Liver (tissue), 9 donors: ENCODE results near the gene NEK1. TPM values are rescaled to one million over a fixed set of nuclear protein-coding genes. Genes with fewer than 3 reads are reported as not detected.

Experiments
- DNase-seq: peaks from one replicate; pipeline ENCODE4 v3.0.0-alpha.2; 2017; ENCODE audit warnings: low spot score
- H3K27ac ChIP-seq, 2 donors: one replicate each; pipeline ENCODE4 v1.7.0; 2013; ENCODE audit warnings: inconsistent platforms in 2 of 2, low read length in 2 of 2, control low read depth in 1 of 2, low read depth in 1 of 2, mild to moderate bottlenecking in 1 of 2
- H3K27me3 ChIP-seq, 4 donors: one replicate each; pipeline versions ENCODE4 v1.6.1 to v1.7.0; 2013; ENCODE audit warnings: low read length in 3 of 4, inconsistent platforms in 1 of 4, mild to moderate bottlenecking in 1 of 4, moderate library complexity in 1 of 4; ENCODE audit not compliant: control insufficient read depth in 4 of 4, insufficient read depth in 4 of 4
- H3K36me3 ChIP-seq, 4 donors: one replicate each; pipeline versions ENCODE4 v1.6.1 to v1.7.0; 2013; ENCODE audit warnings: low read length in 3 of 4, mild to moderate bottlenecking in 3 of 4, low read depth in 1 of 4, moderate library complexity in 1 of 4; ENCODE audit not compliant: control insufficient read depth in 4 of 4, insufficient read depth in 3 of 4
- H3K4me1 ChIP-seq, 4 donors: one replicate each; pipeline versions ENCODE4 v1.6.1 to v1.7.0; 2013; ENCODE audit warnings: low read length in 3 of 4, mild to moderate bottlenecking in 3 of 4, moderate library complexity in 1 of 4; ENCODE audit not compliant: control insufficient read depth in 4 of 4, insufficient read depth in 4 of 4
- H3K4me3 ChIP-seq, 3 donors: one replicate each; pipeline versions ENCODE4 v1.6.1 to v1.7.0; 2013; ENCODE audit warnings: low read length in 3 of 3, control low read depth in 1 of 3, low read depth in 1 of 3, mild to moderate bottlenecking in 1 of 3
- H3K9ac ChIP-seq, 2 donors: one replicate each; pipeline ENCODE4 v1.7.0; 2013; ENCODE audit warnings: low read length in 2 of 2, mild to moderate bottlenecking in 2 of 2, moderate library complexity in 2 of 2, control low read depth in 1 of 2, low read depth in 1 of 2
- H3K9me3 ChIP-seq, 4 donors: one replicate each; pipeline versions ENCODE4 v1.6.1 to v1.7.0; 2013; ENCODE audit warnings: low read length in 3 of 4; ENCODE audit not compliant: control insufficient read depth in 4 of 4
- EGR1 ChIP-seq, 2 donors: IDR thresholded peaks; 2 replicates each; pipeline ENCODE4 v1.6.1; 2016 to 2018; ENCODE audit warnings: antibody characterized with exemption in 2 of 2, low read depth in 2 of 2
- FOXA1 ChIP-seq: IDR thresholded peaks from 2 replicates; pipeline ENCODE4 v1.6.1; 2016; ENCODE audit warnings: antibody characterized with exemption
- FOXA2 ChIP-seq: IDR thresholded peaks from 2 replicates; pipeline ENCODE4 v1.6.1; 2016; ENCODE audit warnings: antibody characterized with exemption
- GABPA ChIP-seq, 2 donors: IDR thresholded peaks in 1 of 2; conservative IDR thresholded peaks in 1 of 2; 2 replicates each; pipeline ENCODE4 v1.6.1; 2016; ENCODE audit warnings: antibody characterized with exemption in 2 of 2, mild to moderate bottlenecking in 1 of 2, moderate library complexity in 1 of 2
- HNF4G ChIP-seq: IDR thresholded peaks from 2 replicates; pipeline ENCODE4 v1.6.1; 2016; ENCODE audit warnings: antibody characterized with exemption
- JUND ChIP-seq, 2 donors: IDR thresholded peaks; 2 replicates each; pipeline ENCODE4 v1.6.1; 2016; ENCODE audit warnings: antibody characterized with exemption in 2 of 2
- NR2F2 ChIP-seq: IDR thresholded peaks from 2 replicates; pipeline ENCODE4 v1.6.1; 2016; ENCODE audit warnings: antibody characterized with exemption
- RAD21 ChIP-seq, 2 donors: IDR thresholded peaks; 2 replicates each; pipeline ENCODE4 v1.6.1; 2016; ENCODE audit warnings: antibody characterized with exemption in 2 of 2, mild to moderate bottlenecking in 2 of 2
- SP1 ChIP-seq: IDR thresholded peaks from 2 replicates; pipeline ENCODE4 v1.6.1; 2018; ENCODE audit warnings: antibody characterized with exemption, mild to moderate bottlenecking
- TAF1 ChIP-seq: conservative IDR thresholded peaks from 2 replicates; pipeline ENCODE4 v1.6.1; 2016; ENCODE audit warnings: antibody characterized with exemption, mild to moderate bottlenecking
- YY1 ChIP-seq: IDR thresholded peaks from 2 replicates; pipeline ENCODE4 v1.6.1; 2016; ENCODE audit warnings: antibody characterized with exemption, mild to moderate bottlenecking
- whole genome bisulfite sequencing: extraction: QIAGEN DNeasy Blood & Tissue Kit; methylation state at CpG from one replicate; pipeline ENCODE4 v1.1.7; 2013; 5-methylcytosine and 5-hydroxymethylcytosine counted together
- polyA plus RNA-seq, 2 donors: library from polyadenylated mRNA; stranded (reverse) in 1 of 2; unstranded in 1 of 2; fragments of 200-250 nt in 1 of 2; fragments of >200 nt in 1 of 2; fragmentation: Nextera tagmentation in 1 of 2; extraction: Ambion mirVana in 1 of 2; gene quantifications; one replicate each; pipeline versions ENCODE4 v1.2.1 to v1.2.3, GENCODE V29; 2013 to 2015
- total RNA-seq, 2 donors: library from RNA; depleted of rRNA; stranded (reverse); fragments of >200 nt; gene quantifications; one replicate each; pipeline ENCODE4 v1.2.3, GENCODE V29; 2014
- TF ChIP-seq, protein P1 (sequence below): IDR thresholded peaks from 2 replicates; pipeline ENCODE4 v1.6.1; 2016; ENCODE audit warnings: antibody characterized with exemption
- TF ChIP-seq, protein P2 (sequence below): fragments of 150-350 bp; IDR thresholded peaks from 2 replicates; pipeline ENCODE4 v1.5.1; 2017; ENCODE audit warnings: improper control_type of control experiment, low read depth, low read length; ENCODE audit not compliant: missing input control
- TF ChIP-seq, protein P3 (sequence below): IDR thresholded peaks from 2 replicates; pipeline ENCODE4 v1.6.1; 2016; ENCODE audit warnings: antibody characterized with exemption
- donor health status: healthy.
- donor health status: healthy.
- donor health status: healthy.
- donor health status: healthy.
- donor health status: healthy.

Gene NEK1
- total and polyA plus RNA-seq, 4 donors, result 1.8 to 10.2 (median 5.3) TPM

DNA sequence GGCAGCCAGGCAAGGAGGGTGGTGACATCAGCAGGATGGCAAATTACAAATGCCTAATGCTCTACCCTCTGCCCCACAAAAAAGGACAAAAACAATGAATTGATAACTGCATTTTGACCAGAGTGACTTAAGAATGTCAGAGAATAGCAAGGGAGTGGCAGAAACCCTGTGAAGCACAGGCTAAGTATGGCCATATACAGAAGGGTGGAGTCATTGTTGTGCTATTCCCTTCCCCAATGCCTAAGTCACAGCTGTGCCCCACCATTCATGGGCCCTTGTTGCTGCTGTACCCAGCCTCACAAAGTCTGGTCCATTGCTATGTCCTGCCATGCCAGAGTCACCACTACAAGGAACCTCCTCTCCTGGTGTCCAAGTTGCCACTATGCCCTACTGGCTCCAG is 123.1 kb downstream of the NEK1 start:
- no peaks in the 10 kb centered on the region for H3K36me3 ChIP-seq
- H3K4me1 ChIP-seq, result peaks cover 0 to 5% (median 0%) of the 10 kb centered on the region in 4 donors
- H3K9ac ChIP-seq, result no peak overlapping the region
- no peak for TF ChIP-seq GABPA (IDR thresholded peaks at IDR 0.05 in 1 of 2, conservative IDR thresholded peaks at IDR 0.05 in 1 of 2)
- TF ChIP-seq EGR1 (IDR thresholded peaks at IDR 0.05; ENCODE audit: low read depth in 2 of 2), result no peak
- TF ChIP-seq, protein P1, sequence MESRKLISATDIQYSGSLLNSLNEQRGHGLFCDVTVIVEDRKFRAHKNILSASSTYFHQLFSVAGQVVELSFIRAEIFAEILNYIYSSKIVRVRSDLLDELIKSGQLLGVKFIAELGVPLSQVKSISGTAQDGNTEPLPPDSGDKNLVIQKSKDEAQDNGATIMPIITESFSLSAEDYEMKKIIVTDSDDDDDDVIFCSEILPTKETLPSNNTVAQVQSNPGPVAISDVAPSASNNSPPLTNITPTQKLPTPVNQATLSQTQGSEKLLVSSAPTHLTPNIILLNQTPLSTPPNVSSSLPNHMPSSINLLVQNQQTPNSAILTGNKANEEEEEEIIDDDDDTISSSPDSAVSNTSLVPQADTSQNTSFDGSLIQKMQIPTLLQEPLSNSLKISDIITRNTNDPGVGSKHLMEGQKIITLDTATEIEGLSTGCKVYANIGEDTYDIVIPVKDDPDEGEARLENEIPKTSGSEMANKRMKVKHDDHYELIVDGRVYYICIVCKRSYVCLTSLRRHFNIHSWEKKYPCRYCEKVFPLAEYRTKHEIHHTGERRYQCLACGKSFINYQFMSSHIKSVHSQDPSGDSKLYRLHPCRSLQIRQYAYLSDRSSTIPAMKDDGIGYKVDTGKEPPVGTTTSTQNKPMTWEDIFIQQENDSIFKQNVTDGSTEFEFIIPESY, result no peak
- no peak for DNase-seq
- no peak overlapping the region for H3K27ac ChIP-seq
- no peaks in the 10 kb centered on the region for H3K9me3 ChIP-seq
- H3K27me3 ChIP-seq, result no peaks in the 10 kb centered on the region
- H3K4me3 ChIP-seq, result no peak overlapping the region

DNA sequence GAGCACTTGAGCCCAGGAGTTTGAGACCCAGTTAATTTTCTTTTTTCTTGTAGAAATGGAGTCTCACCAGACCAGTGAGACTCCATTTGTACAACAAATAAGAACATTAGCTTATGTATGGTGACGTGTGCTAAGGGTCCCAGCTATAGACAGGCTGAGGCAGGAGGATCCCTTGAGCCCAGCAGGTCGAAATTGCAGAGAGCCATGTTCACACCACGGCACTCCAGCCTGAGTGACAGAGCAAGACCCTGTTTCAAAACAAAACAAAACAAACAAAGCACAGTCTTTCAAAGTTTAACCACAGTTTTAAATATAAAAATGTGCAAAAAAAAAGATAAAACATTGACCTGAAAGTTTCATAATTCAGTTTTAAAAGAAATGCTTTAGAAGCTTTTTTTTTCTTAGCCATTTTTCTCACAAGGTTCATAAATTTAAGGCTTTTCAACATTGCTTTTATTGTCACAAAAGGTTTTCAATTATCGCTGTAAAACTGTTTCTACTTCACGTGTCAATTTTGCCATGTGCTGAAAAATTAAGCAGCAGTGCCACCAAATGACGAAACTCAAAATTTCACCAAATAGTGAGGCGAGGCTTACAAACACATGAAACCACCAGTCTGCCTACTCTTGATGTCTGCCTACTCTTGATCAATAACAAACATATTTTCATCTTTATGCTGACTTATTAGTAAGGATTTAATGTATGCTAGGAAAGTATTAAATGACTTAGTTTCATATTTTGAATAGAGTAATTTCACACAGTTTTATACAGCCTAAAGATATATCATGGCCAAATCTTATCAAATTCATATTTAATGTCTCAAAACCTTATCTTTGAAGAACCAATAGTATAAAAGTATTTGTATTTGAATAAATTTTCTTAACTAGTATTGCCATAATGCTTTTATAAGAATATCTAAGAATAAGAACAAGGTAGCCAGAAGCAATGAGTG is 126.3 kb downstream of the NEK1 start:
- Histone ChIP-seq H3K9me3 (no peaks in the 10 kb centered on the region), H3K4me3 (no peak overlapping the region), H3K27me3 (no peaks in the 10 kb centered on the region), H3K9ac (peak overlapping the region in 1 of 2 donors; percentile 56), H3K4me1 (peaks cover 0 to 5% (median 0%) of the 10 kb centered on the region in 4 donors), H3K27ac (no peak overlapping the region), H3K36me3 (no peaks in the 10 kb centered on the region)
- WGBS, result 21% methylated on average over 7 of the region's 7 CpGs
- TF ChIP-seq YY1 (peak; percentile 15), FOXA1 (no peak), RAD21 (IDR thresholded peaks at IDR 0.05) (peak; percentile 88 to 90)
- TF ChIP-seq, protein P2, sequence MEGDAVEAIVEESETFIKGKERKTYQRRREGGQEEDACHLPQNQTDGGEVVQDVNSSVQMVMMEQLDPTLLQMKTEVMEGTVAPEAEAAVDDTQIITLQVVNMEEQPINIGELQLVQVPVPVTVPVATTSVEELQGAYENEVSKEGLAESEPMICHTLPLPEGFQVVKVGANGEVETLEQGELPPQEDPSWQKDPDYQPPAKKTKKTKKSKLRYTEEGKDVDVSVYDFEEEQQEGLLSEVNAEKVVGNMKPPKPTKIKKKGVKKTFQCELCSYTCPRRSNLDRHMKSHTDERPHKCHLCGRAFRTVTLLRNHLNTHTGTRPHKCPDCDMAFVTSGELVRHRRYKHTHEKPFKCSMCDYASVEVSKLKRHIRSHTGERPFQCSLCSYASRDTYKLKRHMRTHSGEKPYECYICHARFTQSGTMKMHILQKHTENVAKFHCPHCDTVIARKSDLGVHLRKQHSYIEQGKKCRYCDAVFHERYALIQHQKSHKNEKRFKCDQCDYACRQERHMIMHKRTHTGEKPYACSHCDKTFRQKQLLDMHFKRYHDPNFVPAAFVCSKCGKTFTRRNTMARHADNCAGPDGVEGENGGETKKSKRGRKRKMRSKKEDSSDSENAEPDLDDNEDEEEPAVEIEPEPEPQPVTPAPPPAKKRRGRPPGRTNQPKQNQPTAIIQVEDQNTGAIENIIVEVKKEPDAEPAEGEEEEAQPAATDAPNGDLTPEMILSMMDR, result peak; percentile 57
- DNase-seq, result peak; percentile 36

DNA sequence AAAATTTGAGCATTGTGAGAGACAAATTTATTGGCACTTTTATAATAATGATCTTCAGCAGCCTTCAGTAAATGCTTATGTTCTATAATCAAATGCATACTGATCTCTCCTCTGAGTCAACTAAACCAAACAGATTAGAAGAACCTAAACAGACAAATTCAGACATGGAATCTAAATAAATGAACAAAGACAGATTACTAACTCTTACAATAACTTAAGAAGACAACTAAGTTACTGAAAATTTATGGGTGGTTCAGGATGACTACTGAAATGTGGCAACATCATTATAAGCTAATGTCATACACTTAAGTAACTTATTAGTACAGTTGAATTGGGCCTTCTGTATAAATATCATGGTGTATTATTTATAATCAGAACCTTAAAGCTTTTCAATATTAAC is 127.3 kb downstream of the NEK1 start:
- no peak overlapping the region for H3K27ac ChIP-seq
- TF ChIP-seq NR2F2 (no peak), RAD21 (IDR thresholded peaks at IDR 0.05) (no peak), SP1 (no peak), HNF4G (no peak), JUND (IDR thresholded peaks at IDR 0.05) (no peak), EGR1 (IDR thresholded peaks at IDR 0.05; ENCODE audit: low read depth in 2 of 2) (no peak), FOXA2 (no peak), GABPA (IDR thresholded peaks at IDR 0.05 in 1 of 2, conservative IDR thresholded peaks at IDR 0.05 in 1 of 2) (no peak), YY1 (no peak), TAF1 (no peak)
- TF ChIP-seq, protein P3, sequence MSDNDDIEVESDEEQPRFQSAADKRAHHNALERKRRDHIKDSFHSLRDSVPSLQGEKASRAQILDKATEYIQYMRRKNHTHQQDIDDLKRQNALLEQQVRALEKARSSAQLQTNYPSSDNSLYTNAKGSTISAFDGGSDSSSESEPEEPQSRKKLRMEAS, result no peak
- TF ChIP-seq, protein P2, result no peak
- TF ChIP-seq, protein P1, result no peak
- no peaks in the 10 kb centered on the region for H3K27me3 ChIP-seq
- no peak overlapping the region for H3K9ac ChIP-seq
- no peak overlapping the region for H3K4me3 ChIP-seq
- no peaks in the 10 kb centered on the region for H3K36me3 ChIP-seq
- peaks cover 0 to 5% (median 0%) of the 10 kb centered on the region in 4 donors for H3K4me1 ChIP-seq
- DNase-seq, result no peak
- no peaks in the 10 kb centered on the region for H3K9me3 ChIP-seq
